ENCODE data around the gene CAB39. TPM values are rescaled to one million over a fixed set of nuclear protein-coding genes. Genes with fewer than 3 reads are reported as not detected.

Gene CAB39
- total RNA-seq, 4 donors from 2014 or later: 88.5 to 115 (median 108) TPM

- peaks cover 0 to 13% of the 10 kb centered on the region in 2 donors for H3K36me3 ChIP-seq
- H3K9me3 ChIP-seq: no peaks in the 10 kb centered on the region
- H3K4me3 ChIP-seq: no peak overlapping the region
- TF ChIP-seq POLR2AphosphoS5 (IDR thresholded peaks at IDR 0.05) (no peak), POLR2A (IDR thresholded peaks at IDR 0.05) (no peak), CTCF (IDR thresholded peaks at IDR 0.05) (no peak), EP300 (IDR thresholded peaks at IDR 0.05) (no peak)
- 29 to 33% methylated on average over 1 to 2 of the region's 2 CpGs for WGBS, 2 donors (ENCODE audit: low coverage in 1 of 2)
- H3K27me3 ChIP-seq: no peaks in the 10 kb centered on the region
- ATAC-seq: peak; percentile 51
- peak overlapping the region in 3 of 4 donors; percentile 45 to 50 (median 45) for H3K27ac ChIP-seq
- H3K4me1 ChIP-seq: peaks cover 5 to 45% (median 29%) of the 10 kb centered on the region in 3 donors
Measured at GRCh38 chr2:230757476-230757875, 44.8 kb downstream of the CAB39 start.

GRCh38 chr2:230758566-230759480, 46.2 kb downstream of the CAB39 start:
- Histone ChIP-seq H3K27ac (peak overlapping the region in 3 of 4 donors; percentile 11 to 52 (median 24)), H3K36me3 (peaks cover 0 to 26% of the 10 kb centered on the region in 2 donors), H3K4me3 (no peak overlapping the region), H3K27me3 (no peaks in the 10 kb centered on the region), H3K4me1 (peaks cover 5 to 45% (median 29%) of the 10 kb centered on the region in 3 donors), H3K9me3 (no peaks in the 10 kb centered on the region)
- 78 to 84% methylated on average over 4 to 6 of the region's 6 CpGs for WGBS, 2 donors (ENCODE audit: low coverage in 1 of 2)
- TF ChIP-seq EP300 (IDR thresholded peaks at IDR 0.05) (no peak), POLR2AphosphoS5 (IDR thresholded peaks at IDR 0.05) (peak; percentile 28)
- ATAC-seq: peak; percentile 65

- peak overlapping the region in 3 of 4 donors; percentile 11 to 52 (median 24) for H3K27ac ChIP-seq
- no peaks in the 10 kb centered on the region for H3K9me3 ChIP-seq
- WGBS, 2 donors (ENCODE audit: low coverage in 1 of 2): 67 to 71% methylated on average over 6 to 9 of the region's 11 CpGs
- no peak overlapping the region for H3K4me3 ChIP-seq
- TF ChIP-seq EP300 (IDR thresholded peaks at IDR 0.05): no peak
- TF ChIP-seq POLR2A (IDR thresholded peaks at IDR 0.05): no peak
- TF ChIP-seq CTCF (IDR thresholded peaks at IDR 0.05): no peak
- TF ChIP-seq POLR2AphosphoS5 (IDR thresholded peaks at IDR 0.05): no peak
- peaks cover 0 to 33% of the 10 kb centered on the region in 2 donors for H3K36me3 ChIP-seq
- peaks cover 5 to 45% (median 29%) of the 10 kb centered on the region in 3 donors for H3K4me1 ChIP-seq
- no peaks in the 10 kb centered on the region for H3K27me3 ChIP-seq
- ATAC-seq: no peak
Measured at GRCh38 chr2:230759481-230760167, 47.0 kb downstream of the CAB39 start.

- Histone ChIP-seq H3K9me3 (no peaks in the 10 kb centered on the region), H3K27me3 (no peaks in the 10 kb centered on the region), H3K4me3 (no peak overlapping the region), H3K27ac (no peak overlapping the region), H3K4me1 (peaks cover 3 to 36% (median 28%) of the 10 kb centered on the region in 3 donors), H3K36me3 (peaks cover 0 to 49% of the 10 kb centered on the region in 2 donors)
- ATAC-seq: no peak
- TF ChIP-seq EP300 (IDR thresholded peaks at IDR 0.05) (no peak), CTCF (IDR thresholded peaks at IDR 0.05) (no peak)
- 97% methylated on average over 5 of the region's 8 CpGs; no CpG with 5 or more reads in 1 of the 2 donors for WGBS, 2 donors (ENCODE audit: low coverage in 1 of 2)
Measured at GRCh38 chr2:230761704-230762103, 49.1 kb downstream of the CAB39 start.

GRCh38 chr2:230762317-230762896, 49.8 kb downstream of the CAB39 start:
- H3K36me3 ChIP-seq: peaks cover 0 to 49% of the 10 kb centered on the region in 2 donors
- ATAC-seq: no peak
- peaks cover 0 to 29% (median 21%) of the 10 kb centered on the region in 3 donors for H3K4me1 ChIP-seq
- WGBS, 2 donors (ENCODE audit: low coverage in 1 of 2): 67 to 76% methylated on average over 3 to 4 of the region's 4 CpGs
- H3K4me3 ChIP-seq: no peak overlapping the region
- no peak overlapping the region for H3K27ac ChIP-seq
- no peaks in the 10 kb centered on the region for H3K27me3 ChIP-seq
- TF ChIP-seq CTCF (IDR thresholded peaks at IDR 0.05) (peak in 1 of 4 experiments; percentile 23), POLR2A (IDR thresholded peaks at IDR 0.05) (no peak), EP300 (IDR thresholded peaks at IDR 0.05) (no peak), POLR2AphosphoS5 (IDR thresholded peaks at IDR 0.05) (no peak)
- H3K9me3 ChIP-seq: no peaks in the 10 kb centered on the region
